IMR-90 (cell line): ENCODE results near the gene NPAS2. TPM values are rescaled to one million over a fixed set of nuclear protein-coding genes. Genes with fewer than 3 reads are reported as not detected.

Experiments used
- ATAC-seq: fragments of 200-7000 bp; cut with Tn5 transposase; 2 replicates; pipeline ENCODE4 v1.9.1; 2020; ENCODE audit warnings: low read depth, mild to moderate bottlenecking, moderate library complexity
- BruUV-seq: library from RNA; stranded (reverse); fragments of 400-500 nt; replicated peaks from 2 replicates; lab custom pipeline; 2021; lab: Mats Ljungman, UMichigan
- CTCF ChIA-PET: fragments of 300-600 bp; formaldehyde crosslinking; extraction: SDS; loops from one replicate; lab custom pipeline; 2021; ENCODE audit warnings: antibody characterized with exemption; lab: Yijun Ruan, JAX
- POLR2A ChIA-PET: fragments of 300-600 bp; sonication (Branson Sonifier 250); formaldehyde crosslinking; loops from one replicate; lab custom pipeline; 2022; ENCODE audit warnings: antibody characterized with exemption; ENCODE audit not compliant: unreplicated experiment; lab: Charles Lee
- DNase-seq: peaks from one replicate; pipeline ENCODE4 v3.0.0; 2013
- H2AFZ ChIP-seq: replicated peaks from 2 replicates; pipeline ENCODE3; 2013; ENCODE audit warnings: low read length, mild to moderate bottlenecking; ENCODE audit not compliant: poor library complexity
- H2AK5ac ChIP-seq: 2 replicates; pipeline ENCODE4 v1.6.1; 2013; ENCODE audit warnings: low read depth, low read length, inconsistent platforms
- H2AK9ac ChIP-seq: replicated peaks from 2 replicates; pipeline ENCODE3; 2013; ENCODE audit warnings: mild to moderate bottlenecking, low read depth, low read length, moderate library complexity; ENCODE audit not compliant: poor library complexity
- H2BK120ac ChIP-seq: 2 replicates; pipeline ENCODE4 v1.6.1; 2013; ENCODE audit warnings: low read depth, low read length, inconsistent platforms
- H2BK15ac ChIP-seq: 3 replicates; pipeline ENCODE4 v1.6.1; 2013; ENCODE audit warnings: low read depth, low read length, inconsistent platforms
- H2BK20ac ChIP-seq: 2 replicates; pipeline ENCODE4 v1.6.1; 2013; ENCODE audit warnings: low read depth, mild to moderate bottlenecking, inconsistent platforms, low read length, moderate library complexity
- H2BK5ac ChIP-seq: 2 replicates; pipeline ENCODE4 v1.6.1; 2013; ENCODE audit warnings: mild to moderate bottlenecking, low read depth, low read length, inconsistent platforms; ENCODE audit not compliant: poor library complexity, severe bottlenecking
- H3K14ac ChIP-seq: replicated peaks from 2 replicates; pipeline ENCODE4 v1.6.1; 2013; ENCODE audit warnings: low read depth, low read length, inconsistent platforms
- H3K18ac ChIP-seq: 2 replicates; pipeline ENCODE4 v1.6.1; 2013; ENCODE audit warnings: low read depth, low read length, control low read depth
- H3K23ac ChIP-seq: 2 replicates; pipeline ENCODE4 v1.6.1; 2013; ENCODE audit warnings: low read depth, low read length, inconsistent platforms
- H3K27ac ChIP-seq: 2 replicates; pipeline ENCODE4 v1.5.1; 2013; ENCODE audit warnings: mild to moderate bottlenecking, control low read depth, low read length; ENCODE audit not compliant: insufficient read depth
- H3K27me3 ChIP-seq: 2 replicates; pipeline ENCODE4 v1.6.1; 2013; ENCODE audit warnings: low read length; ENCODE audit not compliant: control insufficient read depth, insufficient read depth
- H3K36me3 ChIP-seq: 2 replicates; pipeline ENCODE4 v1.6.1; 2013; ENCODE audit warnings: low read length, mixed read lengths; ENCODE audit not compliant: control insufficient read depth, insufficient read depth
- H3K4ac ChIP-seq: 2 replicates; pipeline ENCODE4 v1.6.1; 2013; ENCODE audit warnings: low read depth, low read length, inconsistent platforms
- H3K4me1 ChIP-seq: 2 replicates; pipeline ENCODE4 v1.6.1; 2013; ENCODE audit warnings: low read length, mixed read lengths; ENCODE audit not compliant: control insufficient read depth, insufficient read depth
- H3K4me2 ChIP-seq: 2 replicates; pipeline ENCODE4 v1.6.1; 2013; ENCODE audit warnings: low read depth, mild to moderate bottlenecking, control low read depth, low read length, moderate library complexity
- H3K4me3 ChIP-seq: 2 replicates; pipeline ENCODE4 v1.5.1; 2013; ENCODE audit warnings: low read depth, mild to moderate bottlenecking, control low read depth, low read length, moderate library complexity; ENCODE audit not compliant: insufficient read depth
- H3K56ac ChIP-seq: 2 replicates; pipeline ENCODE4 v1.6.1; 2013; ENCODE audit warnings: low read length, inconsistent platforms; ENCODE audit not compliant: insufficient read depth; ENCODE audit errors: extremely low read depth
- H3K79me1 ChIP-seq, 2 experiments: 2 replicates each; pipeline ENCODE4 v1.6.1; 2013; ENCODE audit warnings: low read length in 2 of 2, inconsistent platforms in 1 of 2, low read depth in 1 of 2
- H3K9ac ChIP-seq: 2 replicates; pipeline ENCODE4 v1.6.1; 2013; ENCODE audit warnings: low read depth, low read length, control low read depth
- H3K9me1 ChIP-seq: 2 replicates; pipeline ENCODE4 v1.6.1; 2013; ENCODE audit warnings: low read length, inconsistent platforms; ENCODE audit not compliant: insufficient read depth
- H3K9me3 ChIP-seq: 2 replicates; pipeline ENCODE4 v1.6.1; 2013; ENCODE audit warnings: low read length; ENCODE audit not compliant: control insufficient read depth, insufficient read depth
- H4K20me1 ChIP-seq: 2 replicates; pipeline ENCODE4 v1.6.1; 2013; ENCODE audit warnings: low read length, inconsistent platforms; ENCODE audit not compliant: insufficient read depth
- H4K5ac ChIP-seq: 2 replicates; pipeline ENCODE4 v1.6.1; 2013; ENCODE audit warnings: mild to moderate bottlenecking, low read depth, low read length, control low read depth
- H4K8ac ChIP-seq, 2 experiments: 2 replicates each; pipeline ENCODE4 v1.6.1; 2013; ENCODE audit warnings: low read depth in 2 of 2, low read length in 2 of 2, control low read depth in 1 of 2, inconsistent platforms in 1 of 2
- H4K91ac ChIP-seq: 2 replicates; pipeline ENCODE4 v1.6.1; 2013; ENCODE audit warnings: low read depth, low read length, inconsistent platforms; ENCODE audit not compliant: insufficient read depth
- BHLHE40 ChIP-seq: fragments of 150-350 bp; IDR thresholded peaks from 2 replicates; pipeline ENCODE4 v1.6.1; 2016; ENCODE audit warnings: mild to moderate bottlenecking, low read depth, low read length
- CEBPB ChIP-seq: IDR thresholded peaks from 2 replicates; pipeline ENCODE4 v1.6.1; 2012; ENCODE audit warnings: low read depth, low read length, improper control_type of control experiment
- CHD1 ChIP-seq: IDR thresholded peaks from 2 replicates; pipeline ENCODE4 v1.6.1; 2012; ENCODE audit warnings: low read depth, low read length, improper control_type of control experiment
- CTCF ChIP-seq: conservative IDR thresholded peaks from 2 replicates; pipeline ENCODE4 v1.5.1; 2012; ENCODE audit warnings: mild to moderate bottlenecking, low read depth, low read length, improper control_type of control experiment
- ELK1 ChIP-seq: fragments of 150-350 bp; IDR thresholded peaks from 2 replicates; pipeline ENCODE4 v1.6.1; 2016; ENCODE audit warnings: low read depth, mild to moderate bottlenecking, low read length, moderate library complexity, borderline replicate concordance
- FOS ChIP-seq: fragments of 150-350 bp; IDR thresholded peaks from 2 replicates; pipeline ENCODE4 v1.6.1; 2016; ENCODE audit warnings: low read depth, low read length
- MAFK ChIP-seq: IDR thresholded peaks from 2 replicates; pipeline ENCODE4 v1.6.1; 2012; ENCODE audit warnings: low read depth, low read length, improper control_type of control experiment
- MXI1 ChIP-seq: IDR thresholded peaks from 2 replicates; pipeline ENCODE4 v1.6.1; 2012; ENCODE audit warnings: low read depth, mild to moderate bottlenecking, low read length, moderate library complexity, borderline replicate concordance
- NFE2L2 ChIP-seq: fragments of 150-350 bp; IDR thresholded peaks from 2 replicates; pipeline ENCODE4 v1.6.1; 2016; ENCODE audit warnings: low read depth, mild to moderate bottlenecking, low read length
- POLR2A ChIP-seq: IDR thresholded peaks from 2 replicates; pipeline ENCODE4 v1.6.1; 2012; ENCODE audit warnings: mild to moderate bottlenecking, low read depth, low read length
- SMC3 ChIP-seq: fragments of 150-350 bp; IDR thresholded peaks from 2 replicates; pipeline ENCODE4 v1.6.1; 2016; ENCODE audit warnings: low read depth, mild to moderate bottlenecking, antibody characterized with exemption, low read length, moderate library complexity
- USF2 ChIP-seq: fragments of 150-350 bp; IDR thresholded peaks from 2 replicates; pipeline ENCODE4 v1.6.1; 2017; ENCODE audit warnings: mild to moderate bottlenecking, antibody characterized with exemption, low read length, low read depth
- WGBS, 2 experiments: methylation state at CpG; one replicate each; pipeline versions ENCODE4 v1.1.5 to v1.1.7; 2013; ENCODE audit warnings: missing lambda C conversion rate in 2 of 2; ENCODE audit not compliant: insufficient read length in 1 of 2; ENCODE audit errors: extremely low coverage in 2 of 2; 5-methylcytosine and 5-hydroxymethylcytosine counted together
- dilution Hi-C: fragments of 300-500 bp; cut with HindIII; formaldehyde crosslinking; loops from one replicate; pipeline ENCODE4 v1.14.3; 2018; ENCODE audit warnings: low sequenced_read_pairs; ENCODE audit not compliant: unreplicated experiment
- in situ Hi-C: fragments of 300-500 bp; cut with MboI; formaldehyde crosslinking; loops from 3 replicates; pipeline ENCODE4 v1.14.3; 2019; ENCODE audit warnings: low sequenced_read_pairs, inconsistent platforms, mixed read lengths
- intact Hi-C: fragments of 100-400 bp; cut with micrococcal nuclease; formaldehyde crosslinking; loops from 2 replicates; pipeline ENCODE4 v1.10.0; 2022
- polyA plus RNA-seq, 3 experiments: library from polyadenylated mRNA; depleted of rRNA; stranded (reverse); fragments of >200 nt; gene quantifications; 2 replicates each; pipeline ENCODE4 v1.2.3, GENCODE V29; 2012; ENCODE audit warnings: low replicate concordance in 1 of 3
- total RNA-seq: library from RNA; depleted of rRNA; stranded (reverse); fragments of >200 nt; gene quantifications from 2 replicates; pipeline ENCODE4 v1.2.3, GENCODE V29; 2012

The NPAS2 gene
- total and polyA plus RNA-seq, 2 of the 4 experiments (the other 2 are of a cell fraction) = 5.2 to 14.8 TPM

- H3K36me3 ChIP-seq = no peaks in the 10 kb centered on the region
Measured at GRCh38 chr2:100821911-100822265, 1.9 kb downstream of the NPAS2 start.

More at GRCh38 chr2:100821911-100822265, 1.9 kb downstream of the NPAS2 start:
- H4K20me1 ChIP-seq = peaks cover 4% of the 10 kb centered on the region; the same call in 1 of the 2 replicates
- BruUV-seq = TSS peak; percentile 13
- ChIA-PET POLR2A (interaction anchor here (0.6 kb wide), 1 partner anchor 16 kb away, joined by 4 read pairs; no protein-coding TSS in a partner anchor), CTCF (interaction anchor here (0.5 kb wide), 1 partner anchor 87 kb away, joined by 3 read pairs; no protein-coding TSS in a partner anchor)
- H3K9ac ChIP-seq = no peak overlapping the region
- no peak overlapping the region for H2BK5ac ChIP-seq
- H3K4me3 ChIP-seq = no peak overlapping the region
- H3K9me3 ChIP-seq = no peaks in the 10 kb centered on the region
- H3K4me2 ChIP-seq = no peak overlapping the region
- H2BK20ac ChIP-seq = no peak overlapping the region
- peak overlapping the region; percentile 45; the same call in 1 of the 2 replicates for H3K23ac ChIP-seq
- peaks cover 2% of the 10 kb centered on the region; the same call in 1 of the 2 replicates for H3K4me1 ChIP-seq
- no peak for TF ChIP-seq MAFK
- TF ChIP-seq BHLHE40 = no peak
- no peak for TF ChIP-seq USF2
- no peak for TF ChIP-seq MXI1
- TF ChIP-seq CHD1 = no peak
- no peak for TF ChIP-seq NFE2L2
- TF ChIP-seq FOS = no peak
- no peak for TF ChIP-seq CEBPB
- TF ChIP-seq ELK1 = no peak
- TF ChIP-seq POLR2A = no peak
- no peak for TF ChIP-seq CTCF
- no peak for TF ChIP-seq SMC3
- intact Hi-C loops = loop anchor here (2.0 to 5.0 kb wide), 2 partner anchors 80 to 163 kb away; no protein-coding TSS in a partner anchor
- no peak overlapping the region for H2BK15ac ChIP-seq
- peaks cover 25 to 48% of the 10 kb centered on the region in 2 experiments for H3K79me1 ChIP-seq
- no peak overlapping the region for H3K27ac ChIP-seq
- no peaks in the 10 kb centered on the region for H3K27me3 ChIP-seq
- in situ Hi-C loops = loop anchor here (5.0 to 25.0 kb wide), 2 partner anchors 150 to 210 kb away; no protein-coding TSS in a partner anchor
- dilution Hi-C loops = no loop called here
- H3K4ac ChIP-seq = no peak overlapping the region
- no peak for DNase-seq
- WGBS, 2 experiments = no CpG with 5 or more reads among the region's 9 CpGs
- H2AK9ac ChIP-seq = no peak overlapping the region
- ATAC-seq = no peak
- H2AK5ac ChIP-seq = no peak overlapping the region
- no peak overlapping the region for H3K14ac ChIP-seq
- peaks cover 2% of the 10 kb centered on the region; the same call in 1 of the 2 replicates for H3K9me1 ChIP-seq
- H2BK120ac ChIP-seq = no peak overlapping the region
- no peak overlapping the region for H3K56ac ChIP-seq
- no peak overlapping the region for H4K8ac ChIP-seq
- H4K5ac ChIP-seq = no peak overlapping the region
- H3K18ac ChIP-seq = no peak overlapping the region
- H4K91ac ChIP-seq = no peak overlapping the region
- H2AFZ ChIP-seq = no peak overlapping the region
